SW 1271 (cell line): ENCODE data around the gene C2orf72.

Experiments
- DNase-seq, 2 experiments: peaks; one replicate each; lab custom pipeline; 2025; lab: John Stamatoyannopoulos, UW

C2orf72 gene

GRCh38 chr2:231069379-231070054 lies 32.2 kb downstream of the C2orf72 start:
- DNase-seq, result no peak

- DNase-seq, result no peak
These were observed 47.2 kb downstream of the C2orf72 start for GRCh38 chr2:231084565-231084964.

DNA sequence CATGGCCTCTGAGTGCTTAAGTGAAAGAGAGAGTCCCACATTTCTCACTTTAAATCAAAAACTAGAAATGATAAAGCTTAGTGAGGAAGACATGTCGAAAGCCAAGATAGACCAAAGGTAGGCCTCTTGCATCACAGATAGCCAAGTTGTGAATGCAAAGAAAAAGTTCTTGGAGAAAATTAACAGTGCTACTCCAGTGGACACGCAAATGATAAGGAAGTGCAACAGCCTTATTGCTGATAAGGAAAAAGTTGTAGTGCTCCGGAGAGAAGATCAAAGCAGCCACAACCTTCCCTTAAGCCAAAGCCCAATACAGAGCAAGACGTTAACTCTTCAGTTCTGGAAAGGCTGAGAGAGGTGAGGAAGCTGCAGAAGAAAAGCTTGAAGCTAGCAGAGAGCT lies 51.4 kb downstream of the C2orf72 start:
- no peak for DNase-seq

GRCh38 chr2:231093933-231094332 lies 56.6 kb downstream of the C2orf72 start:
- DNase-seq, result no peak

DNA sequence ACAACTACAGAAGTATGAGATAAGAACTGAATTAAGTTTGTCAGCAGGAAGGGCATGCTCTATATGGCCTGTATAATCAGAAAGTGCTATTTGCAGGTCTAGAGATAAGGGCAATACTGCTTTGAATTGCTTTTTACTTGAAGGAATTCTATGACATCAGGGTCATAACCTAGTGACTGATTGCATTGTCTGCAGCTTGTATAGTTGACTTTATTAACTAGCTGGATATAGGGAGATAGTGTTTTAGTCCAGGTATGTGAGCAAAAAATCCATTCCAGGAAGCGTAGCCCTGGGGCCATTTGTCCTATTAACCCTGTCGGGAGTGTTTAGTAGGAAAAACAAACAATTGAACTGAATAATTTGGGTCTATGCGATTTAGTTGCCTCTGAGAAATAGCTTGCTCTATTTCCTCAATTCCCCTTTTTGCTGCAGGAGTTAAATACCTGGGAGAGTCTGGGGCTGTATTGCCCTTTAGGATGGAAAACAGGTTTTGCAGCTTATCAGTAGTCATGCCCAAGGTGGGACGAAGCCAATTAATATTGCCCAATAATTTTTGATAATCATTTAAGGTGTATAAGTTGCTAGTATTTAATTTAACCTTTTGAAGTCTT lies 57.5 kb downstream of the C2orf72 start:
- no peak for DNase-seq
